NCI-H2107 treated with DMSO at 0.1 percent for 48 hours (cell line): Measurements from ENCODE around the gene ASB6.

Source experiments
- DNase-seq: peaks from one replicate; lab custom pipeline; 2025; ENCODE audit not compliant: unreplicated experiment; lab: John Stamatoyannopoulos, UW

The ASB6 gene, protein sequence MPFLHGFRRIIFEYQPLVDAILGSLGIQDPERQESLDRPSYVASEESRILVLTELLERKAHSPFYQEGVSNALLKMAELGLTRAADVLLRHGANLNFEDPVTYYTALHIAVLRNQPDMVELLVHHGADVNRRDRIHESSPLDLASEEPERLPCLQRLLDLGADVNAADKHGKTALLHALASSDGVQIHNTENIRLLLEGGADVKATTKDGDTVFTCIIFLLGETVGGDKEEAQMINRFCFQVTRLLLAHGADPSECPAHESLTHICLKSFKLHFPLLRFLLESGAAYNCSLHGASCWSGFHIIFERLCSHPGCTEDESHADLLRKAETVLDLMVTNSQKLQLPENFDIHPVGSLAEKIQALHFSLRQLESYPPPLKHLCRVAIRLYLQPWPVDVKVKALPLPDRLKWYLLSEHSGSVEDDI

DNA sequence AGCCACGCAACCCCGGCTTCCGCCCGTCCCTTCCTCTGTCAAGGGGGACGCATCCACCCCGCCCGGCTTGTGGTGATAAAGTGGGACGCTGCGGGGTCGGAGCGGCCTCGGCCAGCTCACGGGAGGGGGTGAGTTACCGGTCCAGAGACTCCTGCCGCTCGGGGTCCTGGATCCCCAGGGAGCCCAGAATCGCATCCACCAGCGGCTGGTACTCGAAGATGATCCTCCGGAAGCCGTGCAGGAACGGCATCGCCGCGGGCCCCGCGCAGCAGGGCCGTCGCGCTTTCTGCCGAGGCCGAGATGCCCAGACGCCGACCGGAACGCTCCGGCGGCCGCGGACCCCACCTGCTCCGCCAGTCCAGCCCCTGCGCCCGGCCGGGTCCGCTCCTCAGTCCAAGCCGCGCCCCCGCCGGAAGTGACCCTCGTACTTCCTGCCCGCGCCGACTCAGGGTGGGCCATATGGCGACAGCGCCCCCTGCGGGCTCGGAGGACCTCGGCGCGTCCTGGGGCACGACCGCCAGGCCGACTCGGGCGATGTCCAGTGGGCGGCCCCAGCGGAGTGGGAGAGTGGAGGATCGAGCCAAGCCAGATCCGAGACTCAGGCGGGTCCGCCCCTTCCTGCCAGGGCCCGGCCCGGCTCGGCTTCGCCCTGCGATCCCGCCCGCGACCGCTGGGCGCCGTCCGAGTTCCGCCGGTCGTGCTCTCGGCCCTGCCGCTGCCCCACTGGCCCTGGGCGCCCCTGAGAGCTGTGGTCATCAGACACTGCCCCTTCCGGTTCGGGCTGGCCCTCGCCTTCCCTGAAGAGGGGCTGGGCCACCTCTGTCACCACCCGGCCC, at the start of gene ASB6:
Gene ASB6, minus strand, starts transcription at position 402 of the 836 bp plus-strand sequence. Its CDS starts 152 bp downstream, at position 250.
- peak; percentile 40 for DNase-seq

DNA sequence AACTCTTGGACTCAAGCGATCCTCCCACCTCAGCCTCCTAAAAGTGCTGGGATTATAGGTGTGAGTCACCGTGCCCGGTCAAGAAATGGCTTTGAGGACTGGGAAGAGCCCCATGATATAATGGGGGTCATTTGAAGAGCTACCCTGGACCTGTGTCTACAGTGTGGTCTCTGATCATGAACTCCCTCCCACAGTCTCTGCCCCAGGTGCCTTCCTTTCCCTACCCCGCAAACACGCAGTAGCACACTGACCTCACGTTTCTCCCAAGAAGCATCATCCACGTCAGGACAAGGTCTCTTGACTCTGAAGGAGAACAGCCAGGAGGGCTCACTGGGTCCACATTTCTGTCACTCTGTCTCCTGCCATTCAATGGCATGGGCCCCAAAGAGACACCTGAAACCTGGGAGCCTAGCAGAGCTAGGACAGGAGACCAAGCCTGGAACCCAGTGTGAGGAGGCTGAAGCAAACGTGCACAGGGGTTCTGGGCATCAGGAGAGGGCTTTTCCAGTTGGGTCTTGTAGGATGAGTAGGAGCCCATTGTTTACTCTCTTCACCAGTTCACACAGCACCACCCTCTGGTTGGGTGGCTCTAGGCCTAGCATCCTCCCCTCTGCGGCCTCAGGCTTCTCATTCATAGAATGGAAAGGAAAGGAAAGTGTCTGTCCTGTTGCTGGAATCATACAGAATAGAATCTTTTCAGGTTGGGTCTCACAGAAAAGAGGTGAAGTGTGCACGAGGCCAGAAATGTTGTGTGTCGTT, 46.5 kb upstream of the ASB6 start:
- no peak for DNase-seq

DNA sequence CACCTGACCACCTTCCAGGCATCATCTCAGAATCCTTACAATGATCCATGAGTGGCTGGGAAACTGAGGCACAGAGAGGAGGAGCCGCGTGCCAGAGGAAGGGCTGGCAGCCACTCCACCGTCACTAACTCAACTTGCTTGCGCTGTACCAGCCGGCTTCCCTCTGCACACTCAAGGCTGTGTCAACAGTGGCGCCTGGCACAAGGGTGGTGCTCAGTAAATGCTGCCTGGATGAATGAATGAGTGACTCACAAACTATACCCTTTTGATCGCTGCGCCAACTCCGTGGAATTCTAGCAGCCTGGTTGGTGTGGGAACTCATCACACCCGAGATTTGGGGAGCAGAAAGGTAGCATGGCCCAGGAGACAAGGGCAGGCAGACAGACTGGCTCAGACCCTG, 45.4 kb upstream of the ASB6 start:
- no peak for DNase-seq

DNA sequence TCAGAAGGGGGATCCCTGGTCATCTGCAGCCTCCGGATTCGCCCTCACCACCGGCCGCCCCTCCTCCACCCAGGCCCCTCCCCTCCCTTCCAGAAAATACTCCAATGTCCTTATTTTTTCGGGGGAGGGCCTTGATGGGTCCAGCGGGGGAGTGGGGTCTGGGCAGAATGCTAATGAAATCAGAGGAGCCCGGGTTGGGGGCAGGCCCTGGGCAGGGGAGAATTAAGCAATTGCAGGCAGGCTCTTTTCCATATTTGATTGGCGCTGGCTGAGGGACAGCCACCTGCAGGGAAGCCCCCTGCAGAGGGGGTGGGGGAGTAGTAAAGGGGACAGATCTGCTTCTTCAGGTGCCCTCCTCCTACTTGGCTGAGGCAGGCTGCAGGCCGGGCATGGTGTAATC, 44.8 kb upstream of the ASB6 start:
- DNase-seq: no peak

DNA sequence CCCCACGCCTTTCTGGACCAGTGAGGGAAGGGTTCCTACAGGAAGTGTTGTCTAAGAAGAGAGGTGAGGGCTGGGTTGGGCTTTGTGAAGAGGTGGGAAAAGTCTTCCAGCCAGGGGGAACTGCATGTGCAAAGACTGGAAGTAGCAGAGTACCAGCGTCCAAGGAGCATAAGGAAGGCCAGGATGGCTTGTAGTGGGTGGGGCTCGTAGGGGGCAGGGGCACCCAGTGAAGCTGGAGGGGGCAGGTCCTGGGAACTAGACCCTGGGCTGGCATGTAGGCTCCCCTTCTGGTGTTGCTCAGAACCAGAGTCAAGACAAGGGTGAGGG, 43.9 kb upstream of the ASB6 start:
- no peak for DNase-seq

DNA sequence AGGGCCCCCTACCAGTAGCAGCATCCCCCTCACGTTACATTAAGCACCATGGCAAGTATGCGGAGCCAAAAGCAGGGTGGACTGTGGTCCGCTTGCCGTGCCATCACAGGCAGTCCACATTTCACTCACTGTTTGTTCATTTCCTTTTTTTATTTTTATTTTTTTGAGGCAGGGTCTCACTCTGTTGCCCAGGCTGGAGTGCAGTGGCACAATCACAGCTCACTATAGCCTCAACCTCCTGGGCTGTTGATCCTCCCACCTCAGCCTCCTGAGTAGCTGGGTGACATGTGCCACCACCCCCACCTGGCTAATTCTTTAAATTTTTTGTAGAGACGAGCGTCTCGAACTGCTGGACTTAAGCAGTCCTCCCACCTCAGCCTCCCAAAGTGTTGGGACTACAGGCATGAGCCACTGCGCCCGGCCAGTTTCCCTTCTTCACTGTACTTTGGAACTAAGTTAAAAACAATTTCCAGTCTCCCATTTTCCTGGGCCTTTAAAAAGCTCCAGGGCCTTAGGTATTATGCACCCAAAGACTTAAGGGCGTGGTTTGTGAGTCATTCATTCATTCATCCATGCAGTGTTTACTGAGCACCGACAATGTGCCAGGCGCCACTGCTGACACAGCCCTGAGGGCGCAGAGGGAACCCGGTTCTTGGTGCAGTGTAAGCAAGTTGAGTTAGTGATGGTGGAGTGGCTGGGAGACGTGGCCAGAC, 43.4 kb upstream of the ASB6 start:
- no peak for DNase-seq

DNA sequence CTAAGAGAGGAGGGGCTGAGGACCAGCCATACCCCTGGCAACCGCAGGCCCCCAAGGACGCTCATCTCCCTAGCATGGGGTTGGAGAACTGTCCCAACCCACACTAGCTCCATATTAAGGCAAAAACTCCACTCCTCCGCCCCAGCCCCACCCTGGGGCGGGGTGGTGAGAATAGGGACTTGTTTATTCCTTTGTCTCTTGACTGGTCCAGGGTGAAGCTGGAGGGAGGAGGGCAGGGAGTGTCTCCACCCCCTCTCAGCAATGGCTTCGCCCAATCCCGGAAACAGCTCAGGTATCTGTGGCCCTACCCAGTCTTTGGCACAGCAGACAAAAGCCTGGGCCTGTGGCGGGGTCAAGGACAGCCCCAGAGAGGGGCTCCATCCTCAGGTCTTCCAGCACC, 40.4 kb upstream of the ASB6 start:
- no peak for DNase-seq

DNA sequence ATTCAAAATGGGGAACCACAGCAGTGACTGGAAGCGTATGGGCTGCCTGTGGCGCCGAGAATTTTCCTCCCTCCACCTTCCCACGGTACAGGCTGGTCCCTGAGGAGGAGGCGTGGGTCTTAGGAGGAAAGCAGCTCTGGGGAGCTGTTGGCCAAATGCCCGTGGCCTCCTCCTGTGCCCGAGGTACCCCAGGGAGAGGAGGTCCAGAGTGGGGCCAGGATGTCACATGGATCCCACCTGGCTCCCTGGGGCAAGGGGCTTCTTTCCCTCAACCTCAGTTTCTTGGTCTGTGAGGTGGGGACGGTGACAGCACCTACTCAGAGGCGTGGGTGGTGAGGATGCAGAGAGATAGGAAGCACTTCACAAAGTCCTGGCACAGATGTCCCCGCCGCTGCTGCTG, 40.0 kb upstream of the ASB6 start:
- DNase-seq: no peak

DNA sequence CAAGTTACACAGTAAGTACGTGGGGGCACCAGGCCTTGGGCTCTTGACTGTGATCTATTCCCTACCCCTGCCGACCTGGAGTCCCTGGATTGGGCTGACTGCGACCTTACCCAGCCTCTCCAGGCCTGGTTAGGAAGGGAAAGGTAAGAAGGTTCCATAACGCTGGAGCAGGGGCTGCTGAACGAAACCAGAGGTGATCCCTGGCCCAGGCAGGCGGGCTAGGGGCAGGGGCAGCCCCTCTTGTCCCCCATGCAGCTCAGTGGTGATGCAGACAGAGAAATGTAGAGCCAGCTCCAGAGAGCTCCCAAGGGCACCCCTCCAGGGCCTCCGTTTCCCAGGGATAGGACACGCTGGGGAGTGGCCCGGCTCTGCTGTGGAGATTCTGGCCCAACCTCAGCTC, 37.6 kb upstream of the ASB6 start:
- no peak for DNase-seq

DNA sequence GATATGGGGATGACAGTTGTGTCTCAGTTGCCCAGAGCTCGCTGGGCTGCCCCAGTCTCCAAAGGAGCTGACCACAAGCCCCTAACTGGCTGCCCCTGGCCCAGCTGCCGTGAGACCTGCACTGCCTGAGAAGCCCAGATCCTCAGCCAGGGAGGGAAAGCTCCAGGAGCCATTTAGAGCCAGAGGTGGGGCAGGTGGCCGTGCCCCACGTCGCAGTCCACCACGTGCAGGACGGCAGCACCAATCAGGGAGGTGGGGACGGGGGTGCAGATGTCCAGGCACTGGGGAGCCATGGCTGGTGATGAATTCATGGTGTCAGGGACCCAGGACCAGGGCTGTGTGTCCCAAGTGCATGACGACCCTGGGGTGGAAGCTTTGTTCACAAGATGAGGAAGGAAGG, 36.9 kb upstream of the ASB6 start:
- DNase-seq: no peak

DNA sequence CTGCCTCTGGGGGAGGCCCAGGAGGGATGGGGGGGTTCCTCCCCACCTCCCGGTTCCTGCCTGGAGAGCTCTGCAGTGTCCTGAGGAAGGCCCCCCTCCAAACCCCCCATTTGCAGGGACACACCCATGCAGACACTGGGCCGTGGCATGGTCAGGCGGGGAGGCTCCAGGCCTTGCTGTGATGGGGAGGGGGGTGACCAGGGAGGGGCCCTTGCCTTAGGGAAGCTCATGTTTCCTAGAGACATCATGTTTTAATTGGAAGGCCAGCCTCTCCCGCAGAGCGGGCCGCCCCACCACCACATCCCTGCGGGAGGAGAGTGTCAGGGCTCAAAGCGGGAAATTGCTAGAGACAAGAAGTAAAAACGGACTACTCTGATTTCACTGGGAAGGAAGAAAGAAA, 35.5 kb upstream of the ASB6 start:
- DNase-seq: no peak

DNA sequence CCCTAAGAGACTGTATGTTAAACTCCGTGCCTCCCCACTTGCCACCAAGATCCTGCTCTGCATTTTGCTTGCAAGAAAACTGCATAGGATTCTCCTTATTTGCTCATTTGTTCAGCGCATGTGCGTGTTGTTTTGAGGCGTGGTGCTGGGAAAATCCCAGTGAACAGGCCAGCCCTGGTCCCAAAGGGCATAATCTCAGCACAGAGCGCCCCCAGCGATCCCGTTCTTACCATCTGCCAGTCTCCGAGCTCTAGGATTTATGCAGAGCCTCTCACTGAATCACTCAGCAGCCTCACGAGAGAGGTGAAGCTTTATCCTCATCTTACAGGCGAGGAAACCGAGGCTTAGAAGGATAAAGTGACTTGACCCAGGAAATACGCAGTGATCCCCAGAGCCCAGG, 35.0 kb upstream of the ASB6 start:
- no peak for DNase-seq

DNA sequence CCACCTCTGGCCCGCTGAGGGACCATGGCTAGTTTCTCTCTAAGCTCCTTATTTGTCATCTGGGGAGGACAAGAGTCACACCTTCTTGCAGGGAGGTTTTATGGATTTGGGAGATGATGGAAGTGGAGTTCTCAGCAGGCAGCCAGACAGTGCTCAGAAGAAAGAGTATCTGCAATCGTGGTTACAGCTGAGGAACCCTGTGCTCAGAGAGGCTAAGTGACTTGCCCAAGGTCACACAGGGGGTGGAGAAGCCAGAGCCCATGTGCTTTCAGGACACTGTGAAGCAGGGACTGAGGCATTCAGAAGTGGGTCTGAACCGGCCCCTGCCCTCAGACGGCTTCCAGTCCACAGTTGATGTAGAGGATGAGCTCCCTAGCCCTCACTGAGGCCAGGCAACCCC, 34.3 kb upstream of the ASB6 start:
- no peak for DNase-seq

DNA sequence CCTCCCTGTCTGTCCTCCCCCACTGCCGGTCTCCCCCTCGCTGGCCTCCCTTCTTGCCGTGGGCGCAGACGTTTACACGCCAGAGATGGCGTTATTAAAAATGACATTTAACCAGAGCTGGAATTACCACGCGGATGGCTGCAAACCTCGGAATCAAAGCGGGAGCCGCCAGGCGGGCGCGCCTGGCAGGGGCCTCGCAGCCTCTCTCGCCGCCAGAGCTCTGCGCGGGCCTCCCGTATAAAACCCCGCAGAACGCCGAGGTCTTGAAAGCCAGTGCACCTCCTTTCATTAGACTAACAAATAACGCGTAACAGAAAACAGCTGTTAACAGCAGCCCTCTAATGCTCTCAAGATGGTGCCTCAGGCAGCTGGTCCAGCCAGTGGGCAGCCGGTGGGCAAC, 33.7 kb upstream of the ASB6 start:
- no peak for DNase-seq

DNA sequence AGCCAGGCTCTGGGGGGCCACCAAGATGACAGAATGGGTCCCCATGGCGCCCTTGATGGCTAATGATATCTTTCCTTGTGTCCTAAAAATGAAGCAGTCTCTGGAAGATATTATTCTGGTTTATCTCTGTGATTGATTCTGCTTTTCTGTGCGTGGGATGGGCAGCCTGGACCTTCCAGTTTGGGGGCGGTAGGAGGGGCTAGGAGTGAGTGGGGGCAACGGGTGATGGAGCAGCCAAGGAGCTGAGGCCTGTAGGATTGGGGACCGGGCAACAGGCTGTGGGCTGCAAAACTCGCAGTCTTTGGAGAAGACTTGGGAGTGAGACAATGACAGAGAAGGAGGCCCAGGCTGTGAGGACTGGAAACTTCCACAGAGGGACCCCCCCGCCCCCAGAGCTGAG, 32.3 kb upstream of the ASB6 start:
- no peak for DNase-seq

DNA sequence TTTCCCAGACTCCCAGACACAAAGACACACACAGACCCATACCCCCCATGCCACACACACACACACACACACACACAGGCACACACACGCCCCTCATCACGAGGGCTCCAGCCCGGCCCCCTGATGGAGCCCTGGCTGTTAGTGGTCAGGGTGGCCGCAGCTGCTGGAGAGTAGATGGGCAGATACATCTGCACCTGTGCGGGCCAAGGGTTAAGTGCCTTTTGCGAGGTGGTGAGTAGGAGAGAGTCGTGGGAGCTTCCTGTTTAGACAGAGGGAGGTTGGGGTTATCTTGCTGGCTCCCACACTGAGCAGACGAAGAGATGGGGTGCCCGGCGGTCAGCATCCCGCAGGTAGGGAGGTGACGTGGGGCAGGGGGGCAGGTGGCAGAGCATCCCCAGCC, 31.7 kb upstream of the ASB6 start:
- no peak for DNase-seq

DNA sequence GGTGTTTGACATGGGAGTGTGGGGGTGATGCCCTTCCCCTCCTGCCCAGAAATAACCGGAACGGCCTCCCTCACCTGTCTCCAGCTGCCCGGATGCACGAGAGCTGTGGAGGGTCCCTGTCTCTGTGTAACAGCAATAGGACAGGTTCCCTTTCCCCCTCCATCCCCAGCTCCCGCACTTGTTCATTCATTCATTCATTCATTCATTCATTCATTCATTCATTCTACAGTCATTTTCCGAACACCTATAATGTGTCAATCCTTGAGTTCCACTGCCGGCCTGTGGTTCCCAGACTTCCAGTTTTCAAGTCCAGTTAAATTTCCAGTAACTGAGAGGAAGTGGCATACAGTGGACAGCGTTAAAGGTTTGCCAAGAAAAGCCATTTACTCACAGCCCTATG, 30.8 kb upstream of the ASB6 start:
- no peak for DNase-seq

DNA sequence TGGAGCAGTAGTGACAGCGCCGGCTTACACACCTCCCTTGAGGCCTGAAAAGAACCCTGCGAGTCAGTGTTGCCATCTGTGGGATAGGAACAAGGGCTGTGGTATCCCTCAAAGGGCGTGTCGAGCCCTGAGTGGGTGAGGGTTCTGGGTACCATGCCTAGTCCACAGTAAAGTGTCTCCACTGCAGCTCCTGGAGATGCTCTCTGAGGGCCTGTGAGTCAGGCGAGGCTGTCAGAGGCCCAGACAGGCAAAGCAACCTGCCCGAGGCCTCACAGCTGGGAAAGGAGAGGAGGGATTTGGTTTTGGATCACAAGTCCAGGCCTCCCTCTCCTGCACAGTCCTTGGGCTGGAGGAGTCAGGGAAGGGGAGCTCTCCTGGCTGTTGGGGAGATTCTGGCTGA, 29.6 kb upstream of the ASB6 start:
- DNase-seq: no peak

DNA sequence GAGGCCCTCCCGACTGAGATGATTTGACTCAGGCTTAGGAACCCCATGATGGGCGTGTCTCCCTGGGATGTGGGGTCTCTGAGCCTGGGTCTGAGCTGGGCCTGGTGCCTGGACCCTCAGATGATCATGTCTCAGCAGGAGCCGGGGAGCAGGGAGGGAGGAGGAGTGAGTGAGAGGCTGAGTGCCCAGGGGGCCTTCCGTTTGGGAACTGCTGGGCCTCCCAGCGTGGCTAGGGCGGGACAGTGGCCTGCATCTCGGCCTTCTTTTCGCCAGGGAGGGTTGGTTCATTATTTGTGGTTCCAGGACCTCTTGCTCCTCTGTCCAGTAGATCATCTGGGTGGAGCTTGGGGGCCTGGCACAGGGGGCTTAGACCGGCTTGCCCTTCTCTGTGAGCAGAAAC, 29.1 kb upstream of the ASB6 start:
- no peak for DNase-seq

DNA sequence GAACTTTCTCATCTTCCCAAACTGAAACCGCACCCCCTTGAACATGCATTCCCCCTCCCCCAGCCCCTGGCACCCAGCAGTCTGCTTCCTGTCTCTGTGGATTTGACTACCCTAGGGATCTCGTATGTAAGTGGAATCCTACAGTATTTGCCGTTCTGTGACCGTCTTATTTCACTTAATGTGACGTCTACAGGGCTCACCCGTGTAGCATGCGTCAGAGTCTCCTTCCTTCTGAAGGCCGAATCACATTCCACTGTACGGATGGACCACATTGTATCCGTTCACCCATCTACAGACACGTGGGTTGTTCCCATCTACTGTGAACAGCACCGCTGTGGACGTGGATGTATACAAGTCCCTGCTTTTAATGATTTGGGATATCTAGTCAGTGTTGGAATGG, 28.0 kb upstream of the ASB6 start:
- DNase-seq: no peak

DNA sequence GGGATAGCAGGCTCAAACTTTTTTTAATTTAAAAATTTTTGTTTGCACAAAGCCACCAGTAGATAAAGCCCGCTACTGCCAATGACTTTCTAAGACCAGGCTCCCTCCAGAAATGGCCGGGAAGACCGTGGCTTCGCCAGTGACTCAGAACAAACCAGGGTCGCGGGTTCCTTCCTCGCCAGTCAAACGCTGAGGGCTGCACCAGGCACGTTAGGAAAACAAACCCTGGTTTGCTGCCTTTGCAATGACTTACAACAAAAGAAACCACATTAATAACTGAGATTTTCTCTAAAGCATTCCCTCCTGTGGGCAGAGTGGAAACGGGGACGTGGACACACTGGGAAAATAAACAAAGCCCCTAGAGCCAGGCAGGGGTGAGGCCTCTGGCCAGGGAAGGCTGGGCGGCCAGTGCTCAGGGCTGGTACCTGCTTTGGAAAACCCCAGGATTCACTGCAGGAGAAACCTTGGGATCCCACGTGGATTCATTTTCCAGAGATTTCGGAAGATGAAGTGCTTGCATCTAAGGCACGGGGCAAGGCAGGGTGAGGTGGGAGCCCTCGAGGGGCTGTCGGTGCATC, 27.3 kb upstream of the ASB6 start:
- no peak for DNase-seq
